ENCODE measurements around the gene MRTFA. TPM values are rescaled to one million over a fixed set of nuclear protein-coding genes. Genes with fewer than 3 reads are reported as not detected.
"Not testable (repeated sequence)": the region's sequence is repeated elsewhere in the genome, so short reads cannot be mapped to it uniquely, and the experiment has no call there.

Gene MRTFA
- total RNA-seq, 6 experiments from 2014 or later: 9.3 to 20.6 (median 16.3) TPM

- 80% methylated on average over 2 of the region's 3 CpGs for WGBS (ENCODE audit: insufficient coverage, low coverage, low lambda C conversion rate, missing lambda C conversion rate)
- DNase-seq: no peak
- Histone ChIP-seq H3K4me3 (no peak overlapping the region), H3K9me3 (no peaks in the 10 kb centered on the region), H3K27ac (peak overlapping the region; percentile 3 to 22 (median 6)), H3K4me1 (peaks cover 0 to 31% (median 15%) of the 10 kb centered on the region in 4 donors), H3K36me3 (no peaks in the 10 kb centered on the region), H3K27me3 (no peaks in the 10 kb centered on the region)
- ATAC-seq: no peak
- intact Hi-C loops (cut with DNase I): no loop called here
- TF ChIP-seq CTCF (IDR thresholded peaks at IDR 0.05): no peak
- TF ChIP-seq POLR2A (IDR thresholded peaks at IDR 0.05): no peak
Measured at GRCh38 chr22:40676644-40677043, 40.1 kb upstream of the MRTFA start.

- Histone ChIP-seq H3K27ac (peak overlapping the region; percentile 3 to 22 (median 6)), H3K4me1 (peaks cover 0 to 31% (median 15%) of the 10 kb centered on the region in 4 donors)
- H3K36me3 ChIP-seq; DNase-seq; H3K27me3 ChIP-seq; ATAC-seq; H3K4me3 ChIP-seq; intact Hi-C loops (cut with DNase I); H3K9me3 ChIP-seq: not testable (repeated sequence)
- 93% methylated on average over 3 of the region's 4 CpGs for whole genome bisulfite sequencing (ENCODE audit: insufficient coverage, low coverage, low lambda C conversion rate, missing lambda C conversion rate)
Measured at GRCh38 chr22:40676166-40676565, 39.6 kb upstream of the MRTFA start.

DNA sequence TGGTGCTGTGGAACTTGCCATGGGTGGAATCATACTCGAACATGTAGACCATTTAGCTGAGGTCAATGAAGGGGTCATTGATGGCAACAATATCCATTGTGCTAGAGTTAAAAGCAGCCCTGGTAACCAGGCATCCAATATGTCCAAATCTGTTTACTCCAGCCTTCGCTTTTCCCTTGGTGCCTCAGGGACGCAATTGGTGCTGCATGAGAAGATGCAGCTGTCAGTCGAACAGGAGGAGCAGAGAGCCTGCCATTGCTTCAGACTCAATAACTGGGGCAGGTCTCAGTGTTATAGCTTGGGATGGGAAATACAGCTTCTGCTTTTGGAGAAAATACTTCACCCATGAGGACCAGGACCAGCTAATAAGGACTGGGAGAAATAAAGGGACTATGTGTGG, 37.8 kb upstream of the MRTFA start:
- no peak for DNase-seq
- Histone ChIP-seq H3K4me3 (no peak overlapping the region), H3K4me1 (peaks cover 0 to 20% (median 10%) of the 10 kb centered on the region in 4 donors), H3K36me3 (no peaks in the 10 kb centered on the region), H3K27ac (no peak overlapping the region), H3K27me3 (no peaks in the 10 kb centered on the region), H3K9me3 (no peaks in the 10 kb centered on the region)
- intact Hi-C loops (cut with DNase I): no loop called here
- WGBS (ENCODE audit: insufficient coverage, low coverage, low lambda C conversion rate, missing lambda C conversion rate): 92% methylated on average over 2 of the region's 4 CpGs
- no peak for ATAC-seq
- TF ChIP-seq CTCF (IDR thresholded peaks at IDR 0.05): no peak
- TF ChIP-seq POLR2A (IDR thresholded peaks at IDR 0.05): no peak

GRCh38 chr22:40673017-40673416, 36.5 kb upstream of the MRTFA start:
- H3K27me3 ChIP-seq: no peaks in the 10 kb centered on the region
- H3K4me1 ChIP-seq: peaks cover 0 to 9% (median 4%) of the 10 kb centered on the region in 4 donors
- 77% methylated on average over 3 of the region's 4 CpGs for WGBS (ENCODE audit: insufficient coverage, low coverage, low lambda C conversion rate, missing lambda C conversion rate)
- H3K4me3 ChIP-seq: no peak overlapping the region
- H3K9me3 ChIP-seq: no peaks in the 10 kb centered on the region
- DNase-seq (no peak), ATAC-seq (peak in 3 of 4 donors; percentile 19 to 31 (median 25))
- TF ChIP-seq CTCF (IDR thresholded peaks at IDR 0.05) (no peak), POLR2A (IDR thresholded peaks at IDR 0.05) (no peak)
- intact Hi-C loops (cut with DNase I): no loop called here
- no peaks in the 10 kb centered on the region for H3K36me3 ChIP-seq
- H3K27ac ChIP-seq: peak overlapping the region in 2 of 3 donors; percentile 25 to 44

DNA sequence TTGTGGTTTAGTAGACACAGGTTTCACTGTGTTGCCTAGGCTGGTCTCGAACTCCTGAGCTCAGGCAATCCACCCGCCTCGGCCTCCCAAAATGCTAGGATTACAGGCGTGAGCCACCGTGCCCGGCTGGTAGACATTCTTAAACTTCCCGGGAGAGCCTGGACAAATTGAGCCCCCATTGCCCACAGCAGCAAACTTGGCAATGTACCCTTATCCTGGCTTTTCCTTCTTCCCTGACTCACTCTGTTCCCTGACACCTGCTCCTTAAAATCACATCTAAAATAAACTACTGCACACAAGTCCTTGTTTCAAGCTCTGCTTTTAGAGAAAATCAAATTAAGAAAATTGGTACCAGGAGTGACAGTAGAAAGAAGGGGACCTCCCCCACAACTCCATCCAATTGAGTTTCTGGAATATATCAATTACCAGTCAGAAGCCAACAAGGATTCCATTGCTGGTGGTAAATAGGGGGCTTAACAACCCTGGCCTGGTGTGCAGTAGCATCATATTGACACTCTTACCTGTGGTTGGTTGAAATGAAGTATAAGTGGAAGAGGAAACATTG, 35.4 kb upstream of the MRTFA start:
- Histone ChIP-seq H3K4me3 (no peak overlapping the region), H3K9me3 (no peaks in the 10 kb centered on the region), H3K27me3 (no peaks in the 10 kb centered on the region), H3K27ac (no peak overlapping the region), H3K4me1 (peaks cover 0 to 4% (median 0%) of the 10 kb centered on the region in 4 donors), H3K36me3 (no peaks in the 10 kb centered on the region)
- WGBS (ENCODE audit: insufficient coverage, low coverage, low lambda C conversion rate, missing lambda C conversion rate): 80% methylated on average over 1 of the region's 7 CpGs
- ATAC-seq: no peak
- no peak for DNase-seq
- intact Hi-C loops (cut with DNase I): no loop called here
- TF ChIP-seq POLR2A (IDR thresholded peaks at IDR 0.05) (no peak), CTCF (IDR thresholded peaks at IDR 0.05) (no peak)

Data from right lobe of liver (tissue), 6 donors.